H1 (cell line): ENCODE results near the gene CEP44. TPM values are rescaled to one million over a fixed set of nuclear protein-coding genes. Genes with fewer than 3 reads are reported as not detected.

Experiments
- ASH2L ChIP-seq: fragments of 200-600, 300-600 bp; sonication (generic); IDR thresholded peaks from one replicate; pipeline ENCODE4 v1.7.1; 2017; ENCODE audit warnings: low read length
- CTCF ChIP-seq, 3 experiments: IDR thresholded peaks; 1 replicate in 2 of 3; 2 replicates in 1 of 3; pipeline versions ENCODE4 v1.5.1 to v1.6.1; 2011; ENCODE audit warnings: low read length in 3 of 3, mild to moderate bottlenecking in 3 of 3, inconsistent platforms in 2 of 3, low read depth in 1 of 3, moderate library complexity in 1 of 3; ENCODE audit not compliant: insufficient read depth in 1 of 3; ENCODE audit errors: control extremely low read depth in 1 of 3
- FOSL1 ChIP-seq: IDR thresholded peaks from 2 replicates; pipeline ENCODE4 v1.6.1; 2011; ENCODE audit warnings: mild to moderate bottlenecking, low read depth, low read length, moderate library complexity; ENCODE audit not compliant: insufficient read depth
- polyA plus RNA-seq, 7 experiments: library from polyadenylated mRNA; depleted of rRNA in 3 of 7; stranded (reverse) in 5 of 7; unstranded in 2 of 7; fragments of >200 nt in 5 of 7; fragments of 200-250 nt in 2 of 7; gene quantifications; 1 replicate in 5 of 7; 2 replicates in 1 of 7; 4 replicates in 1 of 7; pipeline versions ENCODE4 v1.2.1 to v1.2.3, GENCODE V29; 2011 to 2013; ENCODE audit warnings: missing spikeins in 2 of 7, mixed read lengths in 2 of 7
- total RNA-seq: library from RNA; stranded (reverse); fragmentation: NEBNext Ultra II Directional; extraction: Animal tissue kit (Norgen Biotek cat#: 25700); gene quantifications from 2 replicates; pipeline ENCODE4 v1.2.1, GENCODE V29; 2021

The CEP44 gene
- total and polyA plus RNA-seq, 2 of the 8 experiments (the other 6 are each of a cell fraction or from before 2014, with no cell fraction given), result 3.4 to 17.1 TPM

- TF ChIP-seq ASH2L (no peak), FOSL1 (no peak), CTCF (IDR thresholded peaks at IDR 0.05; ENCODE audit: control extremely low read depth in 1 of 3, insufficient read depth in 1 of 3, low read depth in 1 of 3, low read length in 3 of 3) (no peak)
These were observed 5.2 kb upstream of the CEP44 start (continued) for GRCh38 chr4:174278467-174278866.
